Activated CD4-positive, alpha-beta T cell treated with anti-CD3 and anti-CD28 coated beads, Interleukin-2, amount 50 U/mL, for 4 hours (primary cell): ENCODE measurements around the gene GLS.
"Not testable (repeated sequence)": the region's sequence is repeated elsewhere in the genome, so short reads cannot be mapped to it uniquely, and the experiment has no call there.

Experiments used
- DNase-seq, 2 experiments: peaks; one replicate each; pipeline ENCODE4 v3.0.0-alpha.2; 2020

GLS gene

DNA sequence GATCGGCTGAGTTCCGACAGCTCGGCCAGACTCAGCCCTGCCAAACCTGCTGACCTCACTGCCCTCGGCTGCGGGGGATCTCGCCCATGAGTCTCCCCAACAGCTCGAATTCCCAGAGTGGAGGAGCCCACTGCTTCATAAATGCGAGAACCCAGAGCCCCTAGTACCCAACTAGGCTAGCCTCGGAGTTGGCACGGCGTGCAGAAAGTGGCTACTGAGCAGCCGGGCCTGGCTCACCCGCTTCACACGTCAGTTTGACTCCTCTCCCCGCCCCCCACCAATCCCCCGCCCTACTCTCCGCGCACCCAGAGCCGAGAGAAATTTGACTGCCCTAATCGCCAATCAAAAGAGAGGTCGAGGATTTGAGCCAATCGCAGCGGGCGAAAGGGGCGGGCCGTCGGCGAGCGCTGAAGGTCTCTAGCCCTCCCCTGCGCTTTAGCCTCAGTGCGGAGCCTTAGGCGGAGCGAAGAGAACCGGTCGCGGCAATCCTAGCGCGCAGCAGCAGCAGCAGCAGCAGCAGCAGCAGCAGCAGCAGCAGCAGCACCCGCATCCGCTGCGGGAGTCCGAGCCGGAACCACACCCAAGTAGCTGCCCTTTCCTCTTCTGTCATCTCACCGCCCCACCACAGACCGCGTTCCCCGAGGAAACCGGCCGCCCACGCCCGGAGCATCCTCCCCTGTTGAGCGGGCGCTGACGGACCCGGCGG lies at the start of gene GLS:
GLS (plus strand) TSS at position 444 of the 706 bp plus-strand sequence. CDS start 264 bp downstream, outside the sequence.
- DNase-seq, result peak; percentile 96

DNA sequence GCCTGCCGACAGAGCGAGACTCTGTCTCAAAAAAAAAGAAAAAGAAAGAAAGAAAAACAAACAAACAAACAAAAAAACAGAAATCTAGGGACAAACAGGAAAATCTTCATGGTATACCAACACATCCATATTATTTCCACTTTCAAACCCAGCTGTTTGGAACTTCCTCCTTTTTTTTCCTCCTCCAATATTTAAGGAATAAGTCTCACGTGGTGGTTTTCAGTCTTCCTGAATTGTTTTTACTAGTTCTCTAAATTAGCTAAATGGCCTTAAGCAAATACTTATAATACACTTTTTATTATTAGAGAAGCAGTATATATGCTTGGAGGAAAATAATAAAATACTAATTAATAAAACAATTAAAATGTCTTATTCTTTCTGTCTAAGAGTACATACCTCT lies 48.7 kb upstream of the GLS start:
- DNase-seq, result no peak

DNA sequence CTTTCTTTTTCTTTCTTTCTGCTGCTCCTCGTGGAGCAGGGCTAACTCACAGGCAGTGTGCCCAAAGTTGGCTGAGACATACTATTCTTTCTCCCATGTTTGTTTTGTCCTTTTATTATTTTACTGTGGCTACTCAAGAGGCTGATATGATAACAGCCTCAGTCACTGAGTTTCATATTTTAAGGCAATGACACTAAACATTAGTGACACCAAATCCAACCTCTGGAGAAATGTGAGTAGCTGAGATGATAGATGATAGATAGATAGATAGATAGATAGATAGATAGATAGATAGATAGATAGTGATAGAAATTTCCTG lies 45.8 kb upstream of the GLS start:
- no peak for DNase-seq

DNA sequence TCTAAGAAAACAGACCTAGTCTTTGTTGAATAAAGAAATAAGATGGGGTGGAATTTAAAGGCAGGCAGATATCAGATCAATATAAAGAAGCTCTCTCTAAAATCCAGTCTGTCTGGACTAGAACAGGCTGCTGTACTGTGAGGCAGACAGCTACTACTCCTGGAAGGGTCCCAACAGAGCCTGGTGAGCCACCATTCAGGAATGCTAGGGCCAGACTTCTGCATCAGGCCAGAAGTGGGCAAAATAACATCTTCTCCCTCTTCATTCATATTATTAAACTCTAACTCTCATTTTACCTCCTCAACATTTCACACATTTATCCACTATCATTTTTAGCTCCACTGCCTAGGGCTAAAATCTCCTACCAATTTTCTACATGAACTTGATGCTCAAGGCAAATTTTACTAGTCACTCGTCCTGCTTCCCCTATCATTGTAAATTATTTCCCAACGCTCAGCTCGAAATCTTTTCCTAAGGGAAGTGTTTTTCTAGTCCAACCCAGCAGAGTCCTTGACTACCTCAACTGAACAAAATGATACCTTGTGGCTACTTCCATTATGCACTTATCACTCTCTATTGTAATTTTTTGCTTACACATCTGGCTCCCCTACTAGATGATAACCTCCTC lies 45.2 kb upstream of the GLS start:
- DNase-seq, result no peak

DNA sequence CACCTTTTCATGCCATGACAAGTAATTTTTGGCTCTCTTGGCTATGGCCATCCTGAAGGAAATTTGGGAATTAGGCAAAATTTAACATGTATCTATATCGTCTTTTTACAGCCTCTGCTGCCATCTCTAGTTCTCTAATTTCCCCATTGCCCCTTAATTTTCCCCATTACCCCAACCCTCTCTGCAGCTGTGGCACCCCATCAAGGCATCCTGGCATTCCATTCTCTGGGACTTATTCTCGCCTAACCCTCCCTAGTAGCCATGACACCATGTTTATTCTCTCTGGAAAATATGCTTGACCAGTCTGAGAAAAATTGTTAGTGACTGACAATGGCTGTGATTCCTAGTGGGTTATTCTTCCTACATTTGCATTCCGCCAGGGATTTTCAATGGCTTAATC lies 43.9 kb upstream of the GLS start:
- DNase-seq, result no peak

DNA sequence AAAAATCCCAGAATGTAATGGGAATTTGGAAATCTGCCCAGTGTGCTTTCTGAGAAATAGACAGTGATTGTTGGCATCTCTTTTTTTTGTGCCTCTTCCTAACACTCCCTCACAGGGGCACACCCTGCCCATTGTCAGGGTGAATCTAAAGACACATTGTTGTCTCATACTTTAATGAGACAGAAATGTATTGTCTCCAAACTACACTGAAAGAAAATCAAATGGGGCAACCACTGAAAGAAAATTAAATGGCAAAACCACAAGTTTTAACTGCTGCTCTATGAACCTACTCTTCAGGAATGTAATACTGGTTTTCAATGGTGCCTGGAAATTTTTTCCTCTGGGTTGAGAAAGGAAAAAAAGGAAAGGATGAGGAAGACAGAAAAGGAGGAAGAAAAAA lies 43.2 kb upstream of the GLS start:
- no peak for DNase-seq

DNA sequence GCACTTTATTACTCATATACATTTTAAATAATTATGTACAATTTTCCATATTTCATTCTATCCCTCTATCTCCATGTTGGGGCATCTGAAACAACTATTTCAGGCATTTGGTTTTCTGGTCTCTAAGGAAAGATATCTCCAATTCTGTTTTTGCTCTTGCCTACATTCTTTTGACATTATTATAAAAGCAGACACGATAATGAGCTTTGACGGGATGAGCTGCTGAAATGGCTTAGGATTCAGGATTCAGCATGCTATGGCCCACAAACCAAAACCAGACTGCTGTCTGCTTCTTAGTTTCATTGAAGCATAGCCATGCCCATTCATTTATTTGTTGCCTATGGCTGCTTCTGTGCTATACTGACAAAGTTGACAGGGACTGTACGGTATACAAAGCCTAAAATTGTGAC lies 42.7 kb upstream of the GLS start:
- DNase-seq, result no peak

DNA sequence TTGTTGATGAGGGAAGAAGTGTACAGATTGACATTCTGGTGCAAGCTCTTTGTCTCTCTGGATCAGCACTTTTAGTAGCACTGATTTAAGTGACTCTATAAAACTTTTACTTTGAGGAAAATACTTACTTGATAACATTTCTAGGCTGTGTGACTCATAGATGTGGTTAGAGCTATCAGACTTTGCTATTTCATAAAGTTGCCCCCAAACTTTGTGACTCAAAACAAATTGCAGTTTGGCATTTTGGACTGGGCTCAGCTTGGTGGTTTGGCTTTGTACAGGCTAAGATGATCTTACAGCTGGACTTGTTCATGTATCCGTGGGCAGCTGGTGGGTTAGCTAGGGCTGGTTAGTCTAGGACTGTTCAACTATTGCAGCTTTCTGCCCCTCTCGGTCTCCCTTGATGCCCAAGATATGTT lies 42.1 kb upstream of the GLS start:
- no peak for DNase-seq

DNA sequence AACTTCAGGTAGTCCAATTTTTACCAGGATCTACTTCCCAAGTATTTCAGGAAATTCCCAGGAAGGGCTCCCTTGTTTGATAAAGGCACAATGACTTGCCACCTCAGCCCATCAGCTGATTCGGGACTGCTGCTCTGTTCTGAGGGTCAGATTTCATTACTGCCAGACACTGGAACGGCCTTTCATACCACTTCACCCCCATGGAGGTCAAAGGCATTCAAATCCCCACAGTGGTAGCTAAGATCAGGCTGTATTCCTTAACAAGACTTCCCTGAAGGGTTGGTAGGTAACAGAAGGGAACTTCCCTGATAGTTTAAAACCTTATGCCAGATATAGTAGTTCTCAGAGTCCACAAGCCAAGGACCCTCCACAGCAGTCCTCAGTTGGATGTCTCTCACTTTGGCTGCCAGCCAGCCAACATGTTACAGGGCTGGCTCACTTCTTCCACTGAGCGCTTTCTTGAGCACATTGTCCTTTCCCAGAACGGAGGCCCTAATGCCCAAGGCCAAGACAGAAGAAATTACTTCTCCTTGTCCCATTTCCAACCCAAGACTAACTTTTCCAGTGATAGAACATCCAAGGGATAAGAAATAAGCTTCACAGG lies 40.0 kb upstream of the GLS start:
- DNase-seq, result no peak

DNA sequence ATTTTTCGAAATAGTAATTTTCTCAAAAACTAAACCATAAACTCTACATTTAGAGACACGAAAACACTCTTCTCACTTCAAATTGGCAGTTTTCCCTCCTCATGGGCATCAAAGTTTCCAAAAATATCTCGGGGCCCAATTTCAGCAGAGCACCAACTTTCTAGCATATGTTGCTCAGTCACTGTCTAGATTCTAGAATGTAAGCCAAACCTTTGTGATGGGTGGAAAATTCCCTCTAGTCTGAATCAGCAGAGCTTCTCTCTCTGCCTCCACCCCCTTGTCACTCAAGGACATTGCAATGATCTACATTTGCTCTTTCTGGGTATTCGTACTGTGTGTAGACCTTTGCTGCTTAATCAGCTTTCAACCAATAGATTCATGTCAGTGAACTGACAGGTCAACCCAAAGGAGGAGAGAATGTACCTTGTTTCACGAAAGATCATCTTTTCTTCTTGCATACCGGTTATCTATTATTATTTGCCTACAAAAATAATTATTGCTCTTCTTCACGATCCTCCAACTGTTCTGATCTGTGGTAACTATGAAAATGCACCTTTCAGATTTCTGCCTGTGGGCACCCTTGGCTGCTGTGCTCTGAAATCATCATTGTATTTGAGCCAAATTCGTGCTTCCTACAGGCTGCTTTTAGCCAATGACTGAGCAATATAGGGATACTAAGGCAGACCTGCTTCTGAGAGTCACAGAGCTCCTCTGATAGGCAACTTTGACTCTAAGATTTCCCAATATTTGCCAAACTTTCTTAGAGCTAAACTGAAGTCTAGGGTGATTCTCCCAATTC lies 38.7 kb upstream of the GLS start:
- DNase-seq, result no peak

DNA sequence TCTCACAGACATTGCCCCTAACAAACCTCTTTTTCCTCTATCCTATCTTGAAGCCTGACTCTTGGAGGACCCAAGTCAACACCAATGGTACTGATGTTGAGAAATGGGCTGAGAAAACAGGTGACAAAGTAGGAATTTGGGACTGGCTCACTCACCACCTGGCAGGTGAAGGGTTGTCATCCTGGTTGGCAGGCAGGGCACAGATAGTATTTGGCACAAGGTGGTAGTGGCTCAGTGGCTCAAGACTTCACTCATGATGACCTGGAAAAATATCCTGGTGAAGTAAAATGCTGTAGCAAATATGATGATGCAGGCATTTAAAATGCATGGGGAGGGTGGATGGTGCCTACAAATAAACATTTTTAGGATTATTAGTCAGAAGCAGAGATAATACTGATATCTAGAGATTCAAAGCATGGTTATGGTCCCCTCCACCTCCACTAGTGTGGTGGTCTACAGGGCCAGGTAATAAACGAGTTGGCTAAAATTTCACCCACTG lies 38.0 kb upstream of the GLS start:
- no peak for DNase-seq

DNA sequence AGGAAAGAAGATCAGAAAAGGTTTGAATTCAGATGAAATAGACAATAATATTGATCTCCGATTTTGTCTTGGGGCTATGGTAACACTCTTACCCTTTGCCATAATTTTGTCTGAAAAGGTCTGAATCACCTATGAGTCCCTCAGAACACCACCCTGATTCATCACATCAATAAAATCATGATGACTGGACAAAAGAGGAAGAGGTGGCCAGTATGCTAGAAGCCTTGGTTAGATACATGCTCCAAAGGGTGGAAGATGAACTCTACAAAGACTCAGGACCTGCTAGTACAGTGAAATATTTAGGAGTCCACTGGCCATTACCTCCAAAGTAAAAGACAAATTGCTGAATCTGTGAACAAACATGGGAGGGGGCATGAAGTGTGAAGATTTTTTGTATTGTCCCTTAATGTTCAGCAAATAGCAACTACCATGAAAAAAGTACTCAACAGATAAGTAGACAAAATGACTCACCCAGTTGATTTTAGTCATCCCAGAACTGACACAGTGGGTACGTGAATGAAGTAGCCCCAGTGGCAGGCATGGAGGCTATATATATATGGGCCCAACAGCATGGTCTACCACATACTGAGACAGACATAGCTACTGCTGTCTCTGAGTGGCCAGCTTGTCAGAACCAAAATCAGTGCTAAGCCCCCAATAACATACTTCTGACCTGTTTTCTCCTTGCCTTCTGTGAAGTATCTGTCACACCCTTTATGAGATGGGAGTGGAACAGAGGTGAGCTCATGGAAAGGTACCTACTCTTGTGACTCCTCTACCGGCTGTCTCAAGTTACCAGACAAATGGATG lies 36.5 kb upstream of the GLS start:
- peak in 1 of 2 experiments; percentile 22 for DNase-seq

DNA sequence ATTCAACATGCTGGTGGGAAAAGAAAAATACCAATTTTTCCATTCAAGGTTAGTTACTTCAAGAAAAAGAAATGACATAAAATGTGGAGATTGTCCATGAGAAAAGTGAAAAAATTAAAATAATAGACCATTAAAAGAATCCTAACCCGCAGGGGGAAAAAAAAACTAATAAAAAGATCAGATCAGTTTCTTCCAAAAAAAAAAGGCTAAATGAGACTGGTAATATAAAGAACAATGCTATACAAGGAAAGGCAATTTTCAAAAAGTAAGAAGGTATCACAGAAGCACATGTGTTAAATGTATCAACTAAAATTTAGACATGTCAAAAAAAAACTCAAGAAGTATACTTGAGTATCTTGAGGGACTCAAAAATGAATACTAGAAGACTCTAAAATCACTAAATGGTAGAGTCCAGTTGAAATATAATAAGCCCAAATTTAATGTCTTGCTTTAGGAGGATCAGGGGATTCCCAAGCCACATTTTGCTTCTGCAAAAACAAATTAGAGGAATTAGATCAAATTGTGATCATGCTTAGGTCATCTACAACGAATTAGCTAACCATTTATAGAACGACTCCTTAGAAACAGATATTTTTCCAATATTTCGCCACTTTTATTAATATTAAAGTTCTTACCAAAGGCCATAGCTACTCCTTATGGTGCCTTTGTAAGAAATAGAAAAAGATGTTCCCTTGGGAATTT lies 35.8 kb upstream of the GLS start:
- DNase-seq, result no peak

DNA sequence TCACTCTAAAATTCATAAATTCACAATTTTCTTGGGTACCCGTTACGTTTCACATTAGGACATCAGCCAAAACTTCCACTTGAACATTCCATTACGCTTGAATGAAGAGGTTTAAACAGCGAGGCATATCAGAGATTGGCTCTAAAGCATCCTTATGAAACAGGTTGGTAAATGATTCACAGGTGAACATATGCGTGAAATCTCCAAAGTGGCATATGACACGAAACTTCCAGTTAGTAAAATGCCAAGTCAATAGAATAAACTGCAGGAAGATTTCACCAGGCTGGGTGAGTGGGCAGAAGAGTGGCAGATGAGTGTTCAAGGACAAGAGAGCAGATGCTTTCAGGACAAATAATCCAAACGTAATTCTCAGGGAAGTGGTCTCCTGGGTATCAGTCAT lies 33.9 kb upstream of the GLS start:
- DNase-seq, result no peak

DNA sequence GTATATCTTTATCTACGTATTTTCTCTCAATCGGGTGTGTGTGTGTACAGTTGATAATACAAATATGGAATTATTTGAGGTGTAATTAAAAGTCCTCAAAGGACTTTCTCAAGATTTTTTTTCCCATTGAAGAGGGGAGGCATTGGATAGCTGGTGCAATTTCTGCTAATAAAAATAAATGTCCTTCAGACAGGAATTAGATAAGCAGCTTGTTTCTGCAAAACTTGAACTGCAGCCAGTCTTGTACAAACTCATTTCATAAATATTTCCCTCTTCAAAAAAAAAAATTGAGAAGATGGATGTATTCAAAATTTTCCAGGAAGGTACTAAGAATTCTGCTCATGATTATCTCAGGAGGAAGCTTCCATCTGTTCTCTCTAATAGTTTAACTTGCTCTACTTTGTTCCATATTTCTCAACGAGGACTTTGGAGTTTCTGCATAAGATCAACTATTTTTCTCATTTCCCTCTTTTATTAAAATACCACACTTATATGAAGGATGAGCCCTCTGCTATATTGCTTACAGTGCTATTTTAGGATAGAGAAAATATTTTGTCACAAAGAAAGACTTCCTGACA lies 33.0 kb upstream of the GLS start:
- DNase-seq, result no peak

DNA sequence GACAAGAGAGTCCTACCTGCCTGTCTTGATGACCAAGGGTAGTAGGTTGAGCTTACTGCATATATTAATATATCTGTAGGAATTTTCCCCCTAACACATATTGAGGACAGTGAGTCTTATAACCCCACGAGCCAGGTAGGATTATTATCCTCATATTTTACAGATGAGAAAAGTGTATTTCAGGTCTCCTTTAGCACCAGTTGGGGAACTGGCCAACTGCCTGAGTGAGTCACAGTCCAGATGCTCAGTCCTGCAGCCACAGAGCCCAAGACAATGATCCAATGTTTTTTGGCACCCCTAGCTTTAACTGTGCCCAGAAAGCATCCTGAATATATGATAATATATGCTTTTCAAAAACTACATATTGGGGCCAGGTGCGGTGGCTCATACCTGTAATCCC lies 30.8 kb upstream of the GLS start:
- DNase-seq, result no peak

DNA sequence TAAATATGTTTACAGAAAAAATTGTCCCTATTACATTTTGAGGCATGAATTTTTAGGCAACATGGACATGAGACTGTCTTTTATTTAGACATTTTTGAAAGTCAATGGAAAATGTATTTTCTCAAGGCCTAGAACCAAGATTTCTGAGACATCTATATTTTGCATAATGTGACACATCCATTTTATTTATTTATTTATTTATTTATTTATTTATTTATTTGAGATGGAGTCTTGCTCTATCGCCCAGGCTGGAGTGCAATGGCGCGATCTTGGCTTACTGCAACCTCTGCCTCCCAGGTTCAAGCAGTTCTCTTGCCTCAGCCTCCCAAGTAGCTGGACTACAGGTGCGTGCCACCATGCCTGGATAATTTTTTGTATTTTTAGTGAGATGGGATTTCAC lies 27.6 kb upstream of the GLS start:
- DNase-seq, result not testable (repeated sequence)

DNA sequence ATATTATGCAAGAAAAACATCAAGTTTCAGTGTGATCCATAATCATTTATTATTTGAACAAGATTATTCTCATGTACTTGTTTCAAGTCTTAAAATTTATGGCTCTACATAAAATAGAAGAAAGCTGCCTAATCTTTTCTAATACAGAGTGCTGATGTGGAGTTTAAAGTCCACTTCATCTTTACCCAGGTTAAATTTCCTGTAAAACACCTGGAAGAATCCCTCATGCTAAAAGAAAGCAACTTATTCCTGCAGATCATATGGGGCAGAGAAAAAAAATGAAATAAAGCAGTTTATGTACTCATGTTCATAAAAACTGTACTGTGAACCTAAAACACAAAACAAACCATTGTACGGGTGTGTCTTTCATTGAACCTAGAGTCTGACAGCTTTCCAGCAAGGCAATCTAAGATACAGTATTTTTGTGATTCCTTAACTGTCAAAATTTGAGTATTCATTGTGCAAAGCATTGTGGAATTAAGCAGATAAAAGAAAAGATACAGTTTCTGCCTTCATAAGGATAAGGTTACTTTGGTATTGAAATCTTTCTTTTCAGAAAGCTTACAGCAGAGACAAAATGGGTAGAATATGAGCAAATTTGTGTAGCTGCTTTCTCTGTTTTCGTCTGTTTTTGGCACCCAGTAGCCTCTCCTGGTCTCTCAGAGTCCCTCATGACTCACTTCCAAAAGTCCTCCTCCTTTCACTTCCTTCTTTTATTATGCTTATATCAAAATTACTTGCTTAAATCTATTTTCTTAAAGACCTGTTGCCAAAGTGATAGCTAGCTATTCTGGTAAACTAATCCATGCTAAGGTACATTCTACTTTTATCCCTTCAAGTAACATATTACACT lies 26.9 kb upstream of the GLS start:
- DNase-seq, result no peak

DNA sequence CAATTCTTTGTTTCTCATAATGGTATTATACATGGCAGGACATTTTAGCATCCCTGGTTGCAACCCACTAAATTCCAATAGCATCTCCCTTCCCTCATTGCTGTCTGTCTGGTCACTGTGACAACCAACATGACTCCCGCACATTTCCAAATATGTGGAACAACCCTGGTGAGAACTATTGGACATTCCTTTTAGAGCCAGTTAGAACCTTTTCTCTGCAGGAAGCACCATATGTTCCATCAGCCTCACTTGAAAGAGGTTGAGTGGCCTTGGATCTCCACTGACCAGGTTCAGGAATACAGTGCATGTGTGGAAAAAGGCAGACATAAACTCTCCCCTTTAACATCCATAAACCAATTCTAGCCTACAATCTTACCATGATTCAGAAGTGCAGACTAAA lies 25.9 kb upstream of the GLS start:
- DNase-seq, result no peak

DNA sequence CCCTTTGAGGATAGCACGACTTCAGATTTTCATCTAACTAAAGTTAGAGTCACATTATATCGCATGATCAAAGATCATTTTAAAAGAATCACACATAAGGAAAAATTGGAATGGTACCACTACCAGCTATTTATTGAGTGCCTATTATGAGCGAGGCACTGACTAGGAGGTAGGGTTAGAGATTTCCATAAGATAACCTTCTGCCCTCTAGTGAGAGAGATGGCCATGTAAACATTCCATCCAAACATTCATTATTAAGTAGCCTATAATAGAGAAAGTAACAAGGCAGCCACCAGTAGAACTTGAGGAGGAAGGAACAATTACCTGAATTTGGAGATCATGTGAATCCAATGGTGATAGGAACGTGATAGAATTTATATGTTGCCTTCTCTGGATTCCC lies 25.4 kb upstream of the GLS start:
- no peak for DNase-seq

DNA sequence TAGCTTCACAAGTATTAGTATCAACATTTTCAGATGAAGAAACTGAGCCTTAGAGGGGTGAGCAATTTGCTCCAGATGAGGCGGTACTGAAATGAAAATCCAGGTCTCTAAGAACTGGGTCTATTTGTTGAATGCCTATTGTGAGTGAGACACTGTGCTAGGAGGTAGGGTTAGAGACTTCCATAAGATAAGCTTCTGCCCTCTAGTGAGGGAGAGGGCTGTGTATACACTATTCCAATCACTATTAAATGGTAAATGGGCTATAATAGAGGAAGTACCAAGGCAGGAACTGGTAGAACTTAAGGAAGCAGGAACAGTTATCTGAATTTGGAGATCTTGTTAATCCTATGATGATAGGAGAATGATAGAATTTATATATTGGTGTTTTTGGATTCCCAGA lies 23.6 kb upstream of the GLS start:
- DNase-seq, result no peak
